H4 (cell line): ENCODE data around the gene SIVA1. TPM values are rescaled to one million over a fixed set of nuclear protein-coding genes. Genes with fewer than 3 reads are reported as not detected.
A peak's percentile ranks its signal among the peaks of the same experiment; 100 is the strongest.

Source experiments
- DNase-seq: peaks from one replicate; pipeline ENCODE4 v3.0.0-alpha.2; 2015; ENCODE audit warnings: low spot score
- total RNA-seq: library from RNA; depleted of rRNA; stranded (reverse); fragments of >200 nt; shearing (Covaris generic); gene quantifications from 2 replicates; pipeline ENCODE4 v1.2.3, GENCODE V29; 2014; rRNA removed

The SIVA1 gene
- 286 and 381 TPM in 2 replicates for total RNA-seq

GRCh38 chr14:104752735-104753527 is at the start of gene SIVA1:
SIVA1 (plus strand) TSS chr14:104753147; CDS start chr14:104753202, 55 bp downstream.
- peak; percentile 99 for DNase-seq

GRCh38 chr14:104703269-104703668 is 49.7 kb upstream of the SIVA1 start:
- no peak for DNase-seq

- no peak for DNase-seq
These were observed 48.7 kb upstream of the SIVA1 start for GRCh38 chr14:104704252-104704651.

GRCh38 chr14:104705340-104706047 is 47.5 kb upstream of the SIVA1 start:
- DNase-seq, result no peak

GRCh38 chr14:104706733-104707607 is 46.0 kb upstream of the SIVA1 start:
- no peak for DNase-seq

GRCh38 chr14:104707608-104708595 is 45.0 kb upstream of the SIVA1 start:
- no peak for DNase-seq

- DNase-seq, result peak; percentile 53
These were observed 44.2 kb upstream of the SIVA1 start for GRCh38 chr14:104708606-104709268.

- DNase-seq, result no peak
These were observed 43.4 kb upstream of the SIVA1 start for GRCh38 chr14:104709387-104710039.

- DNase-seq, result no peak
These were observed 42.7 kb upstream of the SIVA1 start for GRCh38 chr14:104710071-104710735.

- DNase-seq, result no peak
These were observed 39.8 kb upstream of the SIVA1 start for GRCh38 chr14:104712881-104713734.

- no peak for DNase-seq
These were observed 38.9 kb upstream of the SIVA1 start for GRCh38 chr14:104714066-104714465.

- no peak for DNase-seq
These were observed 38.3 kb upstream of the SIVA1 start for GRCh38 chr14:104714681-104715080.

GRCh38 chr14:104715416-104715815 is 37.5 kb upstream of the SIVA1 start:
- no peak for DNase-seq

- no peak for DNase-seq
These were observed 37.1 kb upstream of the SIVA1 start for GRCh38 chr14:104715871-104716270.

- no peak for DNase-seq
These were observed 35.8 kb upstream of the SIVA1 start for GRCh38 chr14:104717137-104717536.

GRCh38 chr14:104717646-104718045 is 35.3 kb upstream of the SIVA1 start:
- no peak for DNase-seq

- DNase-seq, result no peak
These were observed 34.8 kb upstream of the SIVA1 start for GRCh38 chr14:104718147-104718546.

GRCh38 chr14:104718871-104719270 is 34.1 kb upstream of the SIVA1 start:
- DNase-seq, result no peak
